GM19023 (cell line): ENCODE measurements around the gene ZRANB3.
"Not testable (repeated sequence)": the region's sequence is repeated elsewhere in the genome, so short reads cannot be mapped to it uniquely, and the experiment has no call there.

Source experiments
- ATAC-seq: cut with Tn5 transposase; IDR thresholded peaks from one replicate; pipeline ENCODE4 v1.9.1; 2021; ENCODE audit warnings: mild to moderate bottlenecking, moderate library complexity; ENCODE audit not compliant: unreplicated experiment

Gene ZRANB3

DNA sequence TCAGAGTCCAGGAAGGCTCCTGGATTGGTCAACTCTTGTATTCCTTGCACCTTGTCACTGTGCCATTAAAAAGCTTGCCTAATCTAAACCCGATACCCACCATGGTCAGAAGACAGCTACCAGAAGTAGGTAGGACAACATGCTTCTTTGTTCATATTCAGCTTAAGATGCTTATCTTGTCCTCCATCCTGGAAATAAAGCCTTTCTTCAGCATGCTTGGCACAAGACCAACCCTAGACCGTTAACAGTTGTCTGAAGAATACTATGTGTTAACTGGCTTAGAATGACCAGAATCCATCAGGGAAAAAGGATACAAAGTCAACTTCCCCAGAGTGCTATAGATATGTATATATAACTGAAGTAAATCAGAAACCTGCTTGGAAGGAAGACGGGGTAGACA lies 193.9 kb downstream of the ZRANB3 start:
- no peak for ATAC-seq

DNA sequence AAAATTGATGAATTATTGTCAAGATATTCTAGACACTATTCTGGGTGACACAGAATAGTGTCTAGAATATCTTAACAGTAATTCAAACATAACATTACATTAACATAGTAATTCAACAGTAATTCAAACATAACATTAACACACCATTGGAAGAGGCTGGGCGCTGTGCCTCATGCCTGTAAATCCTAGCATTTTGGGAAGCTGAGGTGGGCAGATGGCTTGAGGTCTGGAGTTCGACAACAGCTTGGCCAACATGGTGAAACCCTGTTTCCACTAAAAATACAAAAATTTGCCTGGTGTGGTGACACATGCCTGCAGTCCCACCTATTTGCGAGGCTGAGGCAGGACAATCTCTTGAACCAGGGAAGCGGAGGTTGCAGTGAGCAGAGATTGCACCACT lies 195.8 kb downstream of the ZRANB3 start:
- no peak for ATAC-seq

DNA sequence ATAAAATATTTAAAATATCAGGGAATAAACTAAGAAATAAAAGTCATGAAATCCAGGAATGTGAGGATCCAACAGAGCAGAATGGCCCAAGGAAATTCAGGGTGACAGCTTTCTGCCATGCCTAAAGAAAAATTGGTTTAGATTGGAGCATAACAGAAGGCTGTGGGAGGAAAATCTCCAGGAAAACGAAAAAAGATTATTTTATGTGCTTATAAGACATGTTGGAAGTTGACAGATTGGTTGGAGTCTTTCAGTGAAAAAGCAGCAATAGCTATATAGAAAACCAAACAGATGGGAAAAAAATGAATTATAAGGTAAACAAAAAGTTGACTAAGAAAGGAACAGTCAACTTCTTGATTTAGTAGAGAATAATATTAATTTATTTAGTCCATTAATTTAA lies 203.9 kb downstream of the ZRANB3 start:
- no peak for ATAC-seq

DNA sequence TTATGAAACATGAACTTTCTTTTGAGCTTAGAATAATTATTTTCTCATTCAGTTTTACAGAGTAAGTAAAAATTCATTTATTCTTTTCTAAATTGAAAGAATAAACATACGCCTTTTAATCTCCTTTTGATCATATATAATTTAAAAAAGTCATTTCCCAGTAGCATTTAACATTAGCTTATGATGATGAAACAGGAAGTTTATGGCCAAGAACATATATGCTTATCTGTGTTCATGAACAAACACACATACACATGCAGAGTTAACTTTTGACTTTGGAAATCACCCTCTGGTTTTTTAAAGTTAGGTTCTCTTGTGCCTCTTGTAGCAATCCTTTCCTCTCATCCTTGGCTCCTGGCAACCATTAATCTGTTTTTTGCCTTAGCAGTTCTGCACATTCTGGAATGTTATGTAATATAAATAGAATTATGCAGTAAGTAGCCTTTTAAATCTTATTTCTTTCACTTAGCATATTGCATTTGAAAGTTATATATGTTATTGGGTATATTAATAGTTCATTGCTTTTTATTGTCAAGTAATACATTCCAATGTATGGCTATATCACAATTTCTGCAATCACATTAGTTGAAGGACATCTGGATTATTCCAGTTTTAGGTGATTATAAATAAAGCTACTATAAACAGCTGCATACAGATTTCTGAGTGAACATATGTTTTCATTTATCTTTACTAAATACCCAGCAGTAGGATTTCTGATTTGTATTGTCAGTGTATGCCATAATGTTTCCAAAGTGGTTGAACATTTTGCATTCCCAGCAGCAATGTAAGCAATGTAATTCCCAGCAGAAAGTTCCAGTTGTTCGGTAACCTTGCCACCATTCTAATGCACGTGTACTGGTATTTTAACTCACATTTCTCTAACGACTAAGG lies 210.3 kb downstream of the ZRANB3 start:
- ATAC-seq = no peak

DNA sequence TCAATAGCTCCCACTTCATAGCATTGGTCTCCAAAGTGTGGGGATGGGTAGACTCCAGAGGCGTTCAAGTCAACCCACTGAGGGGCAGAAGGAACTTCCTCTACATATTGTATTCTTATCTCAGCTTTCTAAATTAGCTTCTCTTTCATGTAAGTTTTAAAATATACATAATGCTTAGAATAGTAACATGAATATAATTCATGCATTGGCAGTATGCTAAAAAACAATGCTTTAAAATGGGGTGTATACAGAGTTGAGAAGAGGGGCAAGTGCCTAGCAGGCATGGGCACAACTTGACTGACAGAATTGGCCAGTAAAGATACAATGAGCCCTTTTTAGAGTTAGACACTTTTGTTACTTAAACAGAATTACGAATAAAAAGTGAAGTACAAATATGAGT lies 212.2 kb downstream of the ZRANB3 start:
- no peak for ATAC-seq

DNA sequence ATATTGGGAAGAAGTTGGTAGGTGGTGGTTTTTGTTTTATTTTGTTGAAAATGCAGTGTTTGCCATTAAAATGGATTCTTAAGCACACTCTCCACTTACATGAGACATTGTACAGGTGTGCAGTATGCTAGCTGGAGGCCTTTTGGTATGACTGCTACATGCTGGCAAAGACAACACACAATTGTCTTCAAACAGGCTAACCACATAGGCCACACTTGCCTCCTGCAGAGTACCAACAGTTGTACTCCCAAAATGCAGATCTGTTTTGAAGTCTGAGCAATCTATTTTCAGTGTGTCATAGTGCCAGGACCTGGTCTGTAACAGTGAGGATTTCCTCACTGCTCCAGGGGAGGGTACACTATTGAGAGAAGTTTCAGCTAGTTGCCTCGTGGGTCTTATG lies 213.6 kb downstream of the ZRANB3 start:
- no peak for ATAC-seq

DNA sequence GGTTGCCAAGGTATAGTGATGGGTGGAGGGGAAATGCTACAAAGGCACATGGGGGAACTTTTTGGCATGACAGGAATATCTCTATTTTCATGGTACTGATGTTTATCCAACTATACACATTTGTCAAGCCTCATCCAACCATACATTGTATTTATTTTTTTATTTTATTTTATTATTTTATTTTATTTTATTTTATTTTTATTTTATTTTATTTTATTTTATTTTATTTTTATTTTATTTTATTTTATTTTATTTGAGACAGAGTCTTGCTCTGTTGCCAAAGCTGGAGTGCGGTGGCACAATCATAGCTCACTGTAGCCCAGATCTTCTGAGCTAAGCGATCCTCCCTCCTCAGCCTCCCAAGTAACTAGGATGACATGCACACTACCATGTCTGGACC lies 219.1 kb downstream of the ZRANB3 start:
- ATAC-seq = no peak

DNA sequence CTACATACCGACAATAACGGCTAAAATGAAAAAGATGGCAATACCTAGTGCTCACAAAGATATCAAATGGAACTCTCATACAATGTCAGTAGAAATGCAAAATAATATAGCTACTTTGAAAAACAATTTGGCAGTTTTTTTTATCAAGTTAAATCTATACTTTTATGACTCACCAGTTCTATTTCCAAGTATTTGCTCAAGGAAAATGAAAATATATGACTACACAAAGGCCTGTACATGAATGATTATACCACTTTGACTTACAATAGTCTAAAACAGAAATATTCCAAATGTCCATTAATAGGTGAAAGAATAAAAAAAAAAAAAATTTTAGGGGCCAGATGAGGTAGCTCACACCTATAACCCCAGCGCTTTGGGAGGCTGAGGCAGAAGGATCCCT lies 219.8 kb downstream of the ZRANB3 start:
- ATAC-seq = no peak

DNA sequence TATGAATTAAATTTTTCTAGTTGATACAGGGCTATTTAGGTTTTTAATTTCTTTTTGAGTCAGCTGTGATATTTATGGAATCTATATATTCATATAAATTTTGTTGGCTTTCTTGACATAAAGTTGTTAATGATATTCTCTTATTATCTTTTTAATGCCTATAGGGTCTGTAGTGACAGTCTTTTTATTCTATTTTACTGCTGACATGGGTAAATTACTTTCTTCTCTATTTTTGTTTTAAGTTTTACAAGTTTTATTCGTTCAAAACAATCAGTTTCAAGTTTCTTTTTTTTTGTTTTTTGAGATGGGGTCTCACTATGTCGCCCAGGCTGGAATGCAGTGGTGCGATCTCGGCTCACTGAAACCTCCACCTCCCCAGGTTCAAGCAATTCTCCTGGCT lies 226.3 kb downstream of the ZRANB3 start:
- ATAC-seq = no peak

DNA sequence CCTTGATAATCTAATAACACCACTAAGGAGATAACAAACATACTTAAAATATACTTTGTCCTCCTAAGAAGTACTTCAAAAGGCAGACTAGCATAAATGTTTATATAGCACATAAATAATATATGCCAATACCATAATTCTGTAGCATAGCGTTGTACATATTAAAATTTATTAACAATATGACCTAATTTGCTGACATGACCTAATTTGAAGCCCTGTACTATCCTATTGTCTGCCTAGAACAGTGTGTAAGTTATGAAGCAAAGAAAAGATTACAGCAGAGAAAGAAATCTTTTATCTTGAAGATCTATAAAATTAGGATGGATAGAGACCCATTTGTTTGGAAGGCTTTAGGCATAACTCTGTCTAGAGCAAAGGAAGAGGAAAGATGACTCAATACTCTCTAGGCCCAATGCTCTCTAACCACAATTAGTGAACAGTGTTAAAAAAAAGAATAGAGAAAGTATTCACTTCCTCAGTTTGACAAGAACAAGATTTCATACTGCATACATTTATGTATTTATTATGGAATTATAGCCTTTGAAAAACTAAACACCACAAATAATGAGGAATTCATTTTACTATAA lies 231.3 kb downstream of the ZRANB3 start:
- no peak for ATAC-seq

DNA sequence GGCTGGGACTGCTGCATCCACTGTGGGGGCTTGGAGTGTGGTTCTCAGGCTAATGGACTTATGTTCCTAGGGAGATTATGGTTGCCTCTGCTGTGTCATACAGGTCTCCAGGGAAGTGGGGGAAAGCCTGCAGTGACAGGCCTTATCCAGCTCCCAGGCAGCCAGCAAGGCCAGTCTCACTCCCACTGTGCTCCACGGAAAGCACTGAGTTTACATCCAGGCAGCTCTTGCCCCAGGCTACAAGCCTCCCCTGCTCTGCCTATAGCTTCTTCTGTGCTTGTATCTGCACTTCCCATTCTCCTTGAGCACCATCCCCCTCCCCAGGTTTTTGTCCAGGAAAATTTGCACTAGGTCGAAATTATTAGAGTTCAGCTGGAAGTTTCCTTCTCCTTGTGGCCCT lies 231.9 kb downstream of the ZRANB3 start:
- ATAC-seq = no peak

DNA sequence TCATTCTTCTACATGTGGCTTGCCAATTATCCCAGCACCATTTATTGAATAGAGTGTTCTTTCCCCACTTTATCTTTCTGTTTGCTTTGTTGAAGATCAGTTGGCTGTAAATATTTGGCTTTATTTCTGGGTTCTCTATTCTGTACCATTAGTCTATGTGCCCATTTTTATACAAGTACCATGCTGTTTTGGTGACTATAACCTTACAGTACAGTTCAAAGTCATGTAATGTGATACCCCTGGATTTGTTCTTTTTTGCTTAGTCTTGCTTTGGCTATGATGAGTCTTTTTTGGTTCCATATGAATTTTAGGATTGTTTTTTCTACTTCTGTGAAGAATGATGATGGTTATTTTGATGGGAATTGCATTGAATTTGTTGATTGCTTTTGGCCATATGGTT lies 243.9 kb downstream of the ZRANB3 start:
- not testable (repeated sequence) for ATAC-seq

DNA sequence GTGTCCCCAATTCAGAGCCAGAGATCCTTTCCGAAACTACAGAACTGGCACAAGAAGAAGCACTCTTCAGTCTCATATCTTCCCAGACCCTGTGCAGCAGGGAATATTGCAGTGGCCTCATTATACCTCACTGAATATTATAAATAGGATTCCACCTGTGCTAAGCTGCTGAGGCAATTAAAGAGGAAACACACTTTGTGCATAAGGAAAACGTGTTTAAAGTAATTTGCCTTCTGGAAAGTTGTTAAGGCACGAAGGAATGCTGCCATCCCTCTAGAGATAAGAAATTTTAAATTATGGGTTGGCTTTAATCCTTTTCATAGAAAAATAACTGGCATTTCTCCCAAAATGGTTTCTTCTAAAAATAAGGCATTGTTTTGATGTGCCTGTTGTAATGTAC lies 245.6 kb downstream of the ZRANB3 start:
- ATAC-seq = no peak

DNA sequence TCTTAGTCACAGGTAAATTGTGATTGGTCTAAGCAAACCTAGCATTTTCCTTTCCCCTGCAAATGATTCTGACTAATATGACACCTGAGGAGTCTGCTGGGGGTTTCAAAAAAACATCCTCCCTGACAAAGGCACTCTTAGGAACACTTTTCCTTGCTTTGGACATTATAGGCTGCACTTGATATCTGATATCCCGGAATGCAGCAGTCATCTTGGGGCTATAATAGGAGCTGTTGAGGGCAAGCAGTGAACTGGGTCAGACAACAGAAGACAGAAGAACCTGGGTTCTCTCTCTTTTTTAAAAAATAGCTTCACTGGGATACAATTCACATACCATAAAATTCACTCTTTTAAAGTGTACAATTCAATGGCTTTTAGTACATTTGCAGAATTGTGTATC lies 249.6 kb downstream of the ZRANB3 start:
- ATAC-seq = no peak

DNA sequence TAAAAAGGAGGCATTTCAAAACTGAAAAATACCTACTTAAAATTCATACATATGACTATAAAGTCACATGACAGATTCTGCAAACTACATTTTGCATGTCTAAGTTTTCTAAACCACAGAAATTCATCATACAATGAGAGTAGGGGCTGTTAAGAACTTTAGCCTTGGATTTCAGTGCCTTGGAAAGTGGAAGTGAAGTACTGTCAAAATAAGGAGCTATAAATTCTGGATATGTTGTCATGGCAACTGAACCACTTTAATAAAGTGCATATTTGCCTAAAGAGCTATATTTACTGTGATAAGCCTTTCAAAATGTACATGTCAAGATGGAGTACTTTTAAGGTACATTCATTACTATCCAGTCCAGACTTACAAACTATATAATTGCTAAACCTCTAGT lies 251.8 kb downstream of the ZRANB3 start:
- ATAC-seq = no peak

DNA sequence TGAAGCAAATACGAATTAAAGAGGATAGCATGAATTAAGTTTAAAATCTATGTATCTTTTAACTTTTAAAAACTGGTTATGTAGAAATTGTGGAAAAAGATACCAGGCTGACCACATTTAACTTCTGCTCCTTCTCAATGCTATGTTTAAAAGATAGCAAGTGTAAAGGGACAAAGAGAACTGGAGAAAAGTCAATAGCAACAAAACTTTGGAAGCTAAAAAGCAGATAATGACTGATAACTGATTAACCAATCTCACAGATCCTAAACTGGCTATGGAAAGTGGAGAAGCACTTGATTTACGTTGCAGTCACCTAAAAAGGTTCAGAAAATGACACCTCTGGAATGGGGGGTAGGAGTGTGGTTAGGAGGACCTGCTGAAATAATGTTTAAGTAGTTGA lies 254.5 kb downstream of the ZRANB3 start:
- no peak for ATAC-seq

DNA sequence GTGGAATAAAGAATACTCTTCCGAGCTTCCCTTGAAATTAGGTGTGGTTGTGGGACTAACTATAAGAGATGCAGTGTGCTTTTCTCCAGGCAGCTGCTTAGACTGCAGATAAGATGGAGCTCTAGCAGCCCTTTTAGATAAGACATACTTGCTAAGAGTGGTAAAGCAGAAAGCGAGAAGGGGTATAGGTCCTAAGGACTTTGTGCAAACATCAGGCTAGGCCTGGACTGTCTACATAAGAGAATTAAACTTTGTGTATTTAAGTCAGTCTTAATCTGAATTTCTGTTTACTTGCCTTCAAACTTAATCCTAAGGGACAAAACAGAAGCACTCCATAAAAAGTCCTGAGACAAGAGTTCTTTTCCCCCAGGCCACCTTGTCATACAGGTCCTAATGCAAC lies 260.0 kb downstream of the ZRANB3 start:
- ATAC-seq = no peak

DNA sequence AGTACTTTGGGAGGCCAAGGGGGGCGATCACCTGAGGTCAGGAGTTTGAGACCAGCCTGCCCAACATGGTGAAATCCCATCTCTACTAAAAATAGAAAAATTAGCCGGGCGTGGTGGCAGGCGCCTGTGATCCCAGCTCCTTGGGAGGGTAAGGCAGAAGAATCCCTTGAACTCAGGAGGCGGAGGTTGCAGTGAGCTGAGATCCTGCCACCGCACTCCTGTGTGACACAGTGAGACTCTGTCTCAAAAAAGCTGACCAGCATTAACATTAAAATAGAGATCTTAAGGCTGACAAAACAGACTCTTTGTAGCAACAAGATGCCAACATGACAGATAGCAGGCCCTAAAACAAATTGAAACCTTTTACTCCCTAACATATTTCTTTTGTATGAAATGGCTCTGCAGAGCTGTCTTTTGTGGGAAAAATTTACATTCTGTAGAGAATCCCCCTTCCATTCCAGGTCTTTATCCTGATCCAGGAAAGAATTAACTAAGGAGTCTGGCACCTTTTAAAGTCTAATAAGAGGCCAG lies 265.0 kb downstream of the ZRANB3 start:
- ATAC-seq = no peak

DNA sequence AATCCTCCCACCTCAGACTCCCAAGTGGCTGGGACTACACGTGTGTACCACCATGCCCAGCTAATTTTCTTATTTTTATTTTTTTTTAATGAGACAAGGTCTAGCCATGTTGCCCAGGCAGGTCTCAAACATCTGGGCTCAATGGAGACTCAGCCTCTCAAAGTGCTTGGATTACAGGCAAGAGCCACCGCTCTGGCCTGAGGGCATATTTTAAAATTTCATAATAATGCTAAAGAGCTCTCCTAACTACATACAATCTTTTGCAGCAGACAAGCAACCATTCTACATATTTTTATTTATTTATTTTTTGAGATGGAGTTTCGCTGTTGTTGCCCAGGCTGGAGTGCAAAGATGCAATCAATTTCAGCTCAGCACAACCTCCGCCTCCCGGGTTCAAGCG lies 271.9 kb downstream of the ZRANB3 start:
- ATAC-seq = no peak

DNA sequence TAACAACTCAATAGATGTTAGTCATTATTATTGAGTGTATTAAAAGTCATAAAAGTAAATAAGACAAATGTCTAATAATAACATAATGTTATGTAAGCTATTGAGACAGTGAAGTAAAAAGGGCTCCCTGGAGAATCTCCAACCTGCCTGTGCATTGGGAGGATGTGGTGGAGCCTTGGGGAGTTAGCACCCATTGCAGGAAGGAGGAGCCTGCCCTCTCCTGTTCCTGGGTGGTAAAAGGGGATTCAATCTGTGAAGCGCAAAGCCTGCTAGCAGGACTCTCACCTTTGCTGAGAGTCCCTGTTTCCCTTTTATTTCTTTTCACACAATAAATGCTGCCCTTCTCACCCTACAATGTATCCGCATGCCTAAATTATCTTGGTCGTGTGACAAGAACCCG lies 272.8 kb downstream of the ZRANB3 start:
- ATAC-seq = no peak

DNA sequence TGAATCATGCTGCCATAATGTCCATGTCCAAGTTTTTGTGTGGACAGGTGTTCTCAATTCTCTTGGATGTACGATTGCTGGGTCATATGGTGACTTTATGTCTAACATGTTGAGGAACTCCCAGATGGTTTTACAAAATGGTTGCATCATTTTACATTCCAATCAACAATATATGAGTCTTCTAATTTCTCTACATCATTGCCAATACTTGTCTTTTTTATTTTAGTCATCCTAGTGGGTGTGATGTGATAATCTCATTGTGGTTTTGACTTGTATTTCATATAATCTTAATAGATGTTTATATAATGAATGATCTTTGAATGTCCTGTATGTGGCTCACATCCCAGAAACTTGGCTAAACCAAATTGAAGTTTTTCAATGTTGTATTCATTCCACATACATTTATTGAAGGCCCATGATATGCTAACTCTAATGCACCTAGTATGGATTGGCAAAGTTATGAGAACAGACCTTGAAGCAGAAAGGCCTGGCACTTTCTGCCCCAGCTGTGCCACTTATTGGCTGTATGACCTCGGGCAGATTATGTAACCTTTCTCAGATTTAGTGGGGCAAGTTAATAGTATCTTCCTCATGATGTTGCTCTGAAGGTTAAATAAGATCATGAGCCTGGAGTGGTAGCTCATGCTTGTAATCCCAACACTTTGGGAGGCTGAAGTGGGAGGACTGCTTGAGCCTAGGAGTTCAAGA lies 273.5 kb downstream of the ZRANB3 start:
- no peak for ATAC-seq
